GM18867 (cell line): ENCODE data around the gene KLK10.

ENCODE experiments used
- ATAC-seq: cut with Tn5 transposase; IDR thresholded peaks from one replicate; pipeline ENCODE4 v1.9.1; 2021; ENCODE audit warnings: mild to moderate bottlenecking, moderate library complexity; ENCODE audit not compliant: unreplicated experiment

KLK10 gene

DNA sequence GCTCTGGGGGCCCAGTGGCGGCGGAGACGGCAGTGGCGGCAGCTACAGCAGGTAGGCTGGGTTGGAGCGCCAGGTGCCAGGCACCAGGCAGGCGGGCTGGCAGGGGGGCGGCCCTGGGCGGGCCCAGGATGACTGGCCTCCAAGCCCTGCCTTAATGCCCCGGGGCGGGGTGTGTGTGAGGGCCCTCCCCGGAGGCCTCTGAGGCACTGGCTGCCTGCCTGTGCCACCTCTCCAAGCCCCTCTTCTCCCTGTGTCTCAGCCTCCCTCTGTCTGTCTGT, 7.0 kb upstream of the KLK10 start, which contains the start of gene KLK11:
TSS of gene KLK11 (minus strand) at position 63 of the 278 bp plus-strand sequence. CDS start 985 bp downstream, outside the sequence.
- ATAC-seq = no peak

DNA sequence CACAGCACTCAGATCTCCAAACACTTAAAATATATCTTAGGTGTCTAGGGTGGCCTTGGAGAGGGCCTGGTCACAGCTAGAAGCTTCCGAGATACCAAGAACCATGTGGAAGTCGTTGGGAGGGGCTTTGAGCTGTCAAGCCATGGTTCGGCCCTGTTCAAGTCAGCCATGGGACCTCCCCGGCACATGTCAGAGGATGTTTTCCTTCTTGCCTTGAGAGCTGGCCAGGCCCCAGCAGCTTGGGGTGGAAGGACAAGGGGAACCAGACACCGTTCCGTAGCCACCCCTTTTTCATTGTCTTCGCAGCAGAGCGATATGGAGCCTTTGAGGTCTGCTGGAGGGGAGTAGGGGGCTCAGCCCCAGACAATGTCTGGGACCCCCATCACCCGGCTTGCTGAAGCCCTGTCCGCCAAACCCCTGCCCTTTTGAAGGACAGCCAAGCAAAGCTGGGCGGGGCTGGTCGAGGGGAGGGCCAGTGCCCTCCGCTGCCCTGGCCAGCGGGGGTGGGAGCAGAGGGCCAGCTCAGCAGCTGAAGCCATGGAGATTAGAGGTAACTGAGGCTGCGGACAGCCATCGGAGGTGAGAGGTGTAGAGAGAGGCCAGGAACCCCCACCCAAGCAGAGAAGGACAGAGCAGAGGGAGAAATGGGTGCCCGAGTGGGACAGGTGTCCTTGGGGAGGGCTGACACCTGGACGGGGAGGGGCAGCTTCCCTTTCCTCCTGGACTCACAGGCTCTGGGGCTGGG, 6.5 kb upstream of the KLK10 start:
- ATAC-seq = no peak

DNA sequence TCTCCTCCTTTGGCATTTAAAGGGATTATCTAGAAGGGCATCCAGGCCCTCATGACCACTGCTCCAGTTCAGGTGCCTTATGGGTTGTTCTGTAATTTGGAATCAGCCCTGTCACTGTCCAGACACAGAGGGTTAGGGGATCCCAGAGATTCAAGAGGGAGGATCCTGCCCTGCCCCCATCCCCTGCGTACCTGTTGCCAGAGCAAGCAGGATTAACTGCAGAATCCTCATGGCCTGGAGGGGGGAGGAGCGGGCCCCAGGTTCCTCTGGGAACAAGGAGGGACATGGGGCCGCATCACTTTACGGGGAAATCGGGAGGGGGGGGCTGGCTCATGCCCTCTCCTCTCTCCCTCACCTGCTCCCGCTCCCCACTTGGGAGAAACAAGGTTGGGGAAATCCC, 5.9 kb upstream of the KLK10 start:
- ATAC-seq = no peak

DNA sequence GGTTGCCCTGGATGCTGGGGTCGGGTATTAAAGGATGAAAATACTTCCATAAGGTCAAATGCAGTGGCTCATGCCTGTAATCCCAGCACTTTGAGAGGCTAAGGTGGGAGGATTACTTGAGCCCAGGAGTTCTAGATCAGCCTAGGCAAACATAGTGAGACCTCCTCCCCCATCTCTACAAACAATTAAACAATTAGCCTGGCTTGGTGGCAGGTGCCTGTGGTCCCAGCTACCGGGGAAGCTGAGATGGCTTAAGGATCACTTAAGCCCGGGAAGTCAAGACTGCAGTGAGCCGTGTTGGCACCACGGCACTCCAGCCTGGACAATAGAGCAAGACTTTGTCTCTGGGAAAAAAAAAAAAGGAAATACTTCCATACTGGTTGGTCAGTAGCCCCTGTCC, 5.4 kb upstream of the KLK10 start:
- ATAC-seq = no peak

DNA sequence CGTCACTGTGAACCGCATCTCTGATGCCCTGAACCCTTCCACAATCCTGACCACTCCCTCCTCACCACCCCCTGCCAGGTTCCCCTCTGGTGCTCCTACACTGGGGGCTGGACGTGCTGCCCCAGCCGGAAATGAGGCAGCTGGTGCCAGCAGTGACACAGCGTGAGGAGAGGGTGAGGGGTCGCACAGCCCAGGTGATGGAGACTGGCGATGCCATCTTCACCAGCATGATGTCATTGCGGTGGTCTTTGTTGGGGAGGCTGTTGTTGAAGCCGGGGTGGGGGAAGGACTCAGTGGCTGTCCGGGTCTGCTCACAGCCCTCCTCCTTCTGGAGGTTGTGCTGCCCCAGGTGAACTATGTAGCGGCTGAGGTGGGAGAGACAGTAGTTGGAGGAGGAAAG, 4.4 kb upstream of the KLK10 start:
- no peak for ATAC-seq

DNA sequence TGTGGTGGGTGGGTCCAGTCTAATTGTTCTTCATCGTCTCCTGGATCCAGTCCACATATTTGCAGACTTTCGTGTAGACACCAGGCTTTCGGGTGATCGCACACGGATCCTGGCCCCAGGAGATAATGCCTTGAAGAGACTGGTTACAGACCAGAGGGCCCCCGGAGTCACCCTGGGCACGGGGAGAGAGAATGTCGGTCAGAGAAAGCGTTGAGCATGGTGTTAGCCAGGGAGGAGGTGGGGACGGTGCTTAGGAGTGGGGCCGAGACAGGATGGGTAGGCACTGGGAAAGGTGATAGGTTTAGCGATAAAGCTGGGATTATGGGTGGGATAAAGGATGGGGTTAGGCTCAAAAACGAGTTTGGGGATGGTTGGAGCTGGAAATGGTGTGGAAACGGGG, 3.0 kb upstream of the KLK10 start:
- no peak for ATAC-seq

DNA sequence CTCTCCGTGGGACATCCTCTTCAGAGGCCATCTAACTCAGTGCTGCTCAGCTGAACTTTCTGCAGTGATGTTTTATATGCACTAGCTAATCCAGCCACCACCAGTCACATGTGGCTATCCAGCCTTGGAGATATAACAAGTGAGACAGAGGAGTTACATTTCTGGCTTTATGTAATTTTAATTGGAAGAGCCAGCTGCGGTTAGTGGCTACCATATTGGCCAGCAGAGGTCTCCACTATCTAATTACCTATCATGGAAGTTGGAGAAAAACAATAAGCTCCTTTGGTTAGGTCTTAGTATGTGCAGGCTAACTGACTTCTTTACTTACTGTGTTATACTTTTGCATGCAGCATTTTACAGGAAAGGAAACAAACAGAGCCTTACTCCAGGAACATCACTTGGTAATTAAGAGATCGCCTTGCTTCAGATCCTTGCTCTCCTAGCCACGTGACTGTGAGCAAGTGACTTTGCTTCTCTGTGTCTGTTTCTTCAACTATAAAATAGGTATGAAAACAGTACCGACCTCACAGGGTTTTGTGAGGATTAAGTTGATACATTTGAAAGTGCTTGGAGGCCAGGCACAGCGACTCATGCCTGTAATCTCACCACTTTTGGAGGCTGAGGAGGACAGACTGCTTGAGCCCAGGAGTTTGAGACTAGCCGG, 1.6 kb upstream of the KLK10 start:
- ATAC-seq = no peak

DNA sequence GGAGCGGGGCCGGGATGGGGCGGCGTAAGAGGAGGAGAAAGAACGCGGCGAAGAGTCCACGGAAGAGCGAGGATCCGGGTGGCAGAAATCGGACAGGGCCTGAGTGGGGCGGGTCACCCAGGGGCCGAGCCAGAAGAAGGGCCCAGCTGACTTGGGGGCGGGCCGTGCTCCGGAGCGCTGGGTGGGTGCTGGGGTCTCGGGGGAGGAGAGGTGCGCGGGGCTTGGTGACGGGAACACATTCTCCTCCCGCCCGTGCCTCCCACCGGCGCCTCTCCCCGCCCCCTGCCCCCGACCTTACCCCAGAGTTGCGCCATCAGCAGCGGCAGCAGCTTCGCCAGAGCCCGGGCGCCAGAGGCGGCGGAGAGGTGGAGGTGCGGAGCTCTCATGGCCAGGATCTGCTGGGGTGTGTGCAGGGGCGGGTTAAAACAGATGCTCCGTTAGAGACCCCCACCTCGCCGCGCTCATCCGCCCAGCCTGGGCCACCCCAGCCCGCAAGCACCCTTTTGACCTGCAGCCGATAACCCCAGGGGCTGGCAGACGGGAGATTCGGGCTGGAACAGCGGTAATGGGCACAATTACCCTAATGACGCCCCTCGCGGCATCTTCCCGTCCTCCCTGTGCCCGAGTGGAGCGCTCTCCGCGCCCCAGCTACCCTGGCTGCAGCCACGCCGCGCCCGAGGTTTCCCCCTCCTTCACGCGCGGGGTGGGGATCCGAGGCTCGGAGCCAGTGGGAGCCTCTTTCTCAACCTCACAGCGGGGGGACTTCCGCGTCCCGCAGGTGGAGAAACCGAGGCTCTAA, 565 bp downstream of the KLK10 start:
- ATAC-seq = no peak

DNA sequence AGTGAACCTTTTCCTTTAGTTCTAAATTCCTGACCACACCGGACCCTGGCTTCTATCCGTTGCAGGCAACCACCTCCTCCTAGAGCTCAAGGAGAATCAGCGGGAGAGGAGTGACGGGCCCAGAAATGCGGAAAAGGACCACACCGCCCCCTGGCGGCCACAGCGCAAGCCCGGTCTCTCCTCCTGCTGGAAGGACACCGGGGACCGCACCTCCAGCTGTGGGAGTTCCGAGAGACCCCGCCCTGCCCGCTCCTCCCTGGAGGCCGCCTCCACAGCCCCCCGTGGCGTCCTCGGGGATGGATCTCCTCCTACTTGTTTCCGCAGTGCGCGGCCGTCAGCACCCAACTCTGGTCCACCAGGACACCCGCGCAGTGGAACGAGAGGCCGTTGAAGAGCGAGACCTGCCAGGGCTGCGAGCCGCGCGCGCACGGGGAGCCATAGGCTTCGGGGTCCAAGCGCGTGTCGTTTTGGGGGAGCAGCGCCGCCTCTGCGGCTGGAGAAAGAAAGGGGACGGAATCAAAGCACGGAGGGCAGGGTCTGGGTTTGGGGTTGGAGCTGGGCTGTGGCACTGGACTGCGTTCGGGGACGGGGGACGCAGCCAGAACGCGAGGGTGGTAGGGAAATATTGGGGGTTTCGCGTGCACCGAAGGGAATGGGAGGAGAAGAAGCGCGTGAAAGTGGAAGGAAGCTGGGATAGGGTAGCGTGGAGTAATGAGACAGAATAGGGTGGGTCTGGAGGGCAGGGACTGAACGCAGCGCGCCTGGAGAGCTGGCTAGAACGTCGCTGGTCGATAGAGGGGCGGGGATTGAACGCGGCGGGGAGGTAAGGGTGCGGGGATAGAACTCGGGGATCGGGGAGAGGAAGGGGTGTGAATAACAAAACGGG, 2.5 kb downstream of the KLK10 start:
- ATAC-seq = no peak

DNA sequence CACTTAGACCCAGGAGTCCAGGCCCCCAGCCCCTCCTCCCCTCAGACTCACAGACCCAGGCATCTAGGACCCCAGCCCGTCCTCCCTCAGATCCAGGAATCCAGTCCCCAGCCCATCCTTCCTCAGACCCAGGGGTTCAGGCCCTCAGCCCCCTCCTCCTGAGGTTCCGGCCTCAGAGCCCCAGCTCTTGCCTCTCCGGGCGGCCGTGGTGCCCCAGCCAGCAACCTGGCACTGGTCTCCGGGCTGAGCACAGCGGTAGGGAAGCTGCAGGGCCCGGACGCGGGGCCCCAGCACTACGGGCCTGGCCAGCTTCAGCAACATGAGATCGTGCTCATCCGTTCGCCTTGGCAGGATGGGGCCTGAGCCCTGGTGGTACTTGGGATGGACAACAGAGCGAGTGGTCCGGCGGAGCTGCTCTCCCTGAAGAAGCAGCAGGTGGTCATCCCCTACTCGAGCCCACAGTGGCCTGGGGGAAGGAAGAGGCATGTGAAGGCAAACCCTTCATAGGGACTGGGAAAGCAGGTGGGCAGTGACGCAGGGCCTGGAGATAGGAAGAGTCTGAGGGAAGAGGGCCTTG, 3.7 kb downstream of the KLK10 start:
- ATAC-seq = no peak

DNA sequence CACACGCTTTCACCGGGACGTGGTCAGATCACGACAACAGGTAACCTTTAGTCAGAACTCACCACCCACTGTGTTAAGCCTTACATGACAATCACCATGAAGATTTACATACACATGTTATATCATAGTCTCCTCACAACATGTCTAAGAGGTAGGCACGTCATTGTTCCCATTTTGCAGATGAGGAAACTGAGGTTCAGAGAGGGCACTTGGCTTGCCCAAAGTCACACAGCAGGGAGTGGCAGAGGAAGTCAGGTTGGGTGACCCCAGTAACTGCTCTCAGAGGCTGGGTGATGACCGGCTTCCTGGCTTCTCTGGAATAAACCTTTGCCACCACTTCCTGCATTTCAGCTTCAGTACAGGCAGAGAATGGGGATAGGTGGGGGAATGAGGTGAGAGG, 5.3 kb downstream of the KLK10 start:
- no peak for ATAC-seq

DNA sequence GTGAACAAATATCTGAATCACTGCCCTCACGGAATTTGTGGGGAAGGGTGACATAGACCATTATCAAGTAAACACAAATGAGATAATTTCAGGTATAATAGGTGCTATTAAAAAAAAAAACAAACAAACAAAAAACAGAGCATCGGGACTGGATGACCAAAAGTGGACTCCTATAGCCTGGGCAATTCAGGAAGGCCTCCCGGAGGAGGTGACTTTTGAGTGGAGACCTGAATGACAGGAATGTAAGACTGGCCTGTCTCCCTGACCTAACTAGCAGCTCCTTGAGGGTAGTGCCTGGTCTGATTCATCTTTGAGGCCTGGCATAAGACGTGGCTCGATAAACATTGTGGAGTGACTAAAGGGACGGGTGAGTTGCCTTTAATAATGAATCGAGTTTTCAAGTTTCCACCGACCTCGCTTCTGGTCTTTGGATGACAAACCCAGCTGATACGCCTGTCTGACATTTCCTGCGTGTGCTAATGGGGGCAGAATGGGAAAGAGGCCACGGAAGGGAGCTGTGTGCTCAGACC, 6.8 kb downstream of the KLK10 start:
- ATAC-seq = no peak

DNA sequence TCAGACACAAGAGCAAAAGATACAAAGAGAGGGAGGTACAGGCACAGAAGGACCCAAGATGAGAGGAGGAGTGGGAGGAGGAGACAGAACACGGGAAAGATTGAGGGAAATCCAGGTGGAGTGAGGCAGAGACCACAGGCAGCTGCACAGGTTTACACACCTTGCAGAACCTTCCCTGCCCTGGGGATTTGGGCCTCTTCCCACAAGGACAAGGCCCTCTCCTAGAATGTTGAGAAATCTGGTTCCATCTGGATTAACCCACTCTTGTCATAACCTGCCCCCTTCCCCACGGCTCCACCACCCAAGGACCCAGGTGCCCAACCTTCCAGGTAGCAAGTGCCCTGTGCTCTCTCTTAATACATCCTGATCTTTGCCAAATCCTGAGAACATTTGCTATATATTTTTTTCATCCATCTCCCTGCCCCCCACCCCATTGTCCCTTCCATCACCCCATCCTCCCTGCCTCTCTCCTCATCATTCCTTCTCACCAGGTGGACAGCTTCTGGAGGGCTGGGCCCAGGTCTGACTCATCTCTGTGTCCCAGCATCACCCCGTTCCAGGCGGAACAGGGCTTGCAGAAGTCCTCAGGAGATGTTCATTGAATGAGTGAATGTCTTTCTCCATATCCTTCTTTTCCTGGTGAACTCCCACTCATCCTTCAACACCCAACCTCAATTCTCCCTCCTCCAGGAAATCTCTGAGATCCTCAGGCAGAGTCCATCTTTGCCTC, 9.3 kb downstream of the KLK10 start:
- ATAC-seq = no peak

DNA sequence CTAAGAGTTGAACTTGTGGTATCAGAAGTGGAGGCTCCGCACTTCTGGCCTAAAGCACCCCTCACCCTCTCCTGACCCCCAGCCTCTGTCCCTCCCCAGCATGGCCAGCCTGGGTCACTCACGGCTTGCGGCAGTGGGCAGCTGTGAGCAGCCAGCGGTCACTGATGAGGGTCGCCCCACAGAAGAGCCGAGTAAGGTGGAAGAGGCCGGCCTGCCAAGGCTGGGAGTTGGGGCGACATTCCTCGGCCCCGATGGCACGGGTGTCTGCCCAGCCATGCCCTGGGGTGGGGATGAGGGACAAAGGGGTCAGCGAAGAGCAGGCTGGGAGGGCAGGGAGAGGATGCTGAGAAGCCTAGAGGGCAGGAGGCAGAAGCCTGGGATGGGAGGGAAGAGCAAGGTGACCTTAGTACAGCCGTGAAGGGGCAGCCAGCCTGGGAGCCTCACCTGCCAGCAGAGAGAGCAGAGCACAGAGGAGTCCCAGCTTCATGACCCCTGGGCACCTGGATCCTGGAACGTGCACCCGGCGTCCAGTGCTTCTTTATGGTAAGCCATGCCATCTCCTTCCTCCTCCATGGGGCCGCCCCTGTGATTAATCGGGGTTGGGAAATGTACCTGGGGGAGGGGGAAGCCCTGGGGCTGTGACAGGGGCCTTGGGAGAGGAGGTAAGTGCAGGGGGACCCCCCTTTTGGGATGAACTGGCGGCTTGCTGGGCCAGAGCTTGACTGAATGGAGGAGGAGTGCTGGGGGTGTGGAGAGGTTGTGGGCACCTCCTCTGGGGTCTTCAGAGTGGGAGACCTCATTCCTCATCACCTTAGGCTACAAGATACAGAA, 10.2 kb downstream of the KLK10 start:
- ATAC-seq = no peak

DNA sequence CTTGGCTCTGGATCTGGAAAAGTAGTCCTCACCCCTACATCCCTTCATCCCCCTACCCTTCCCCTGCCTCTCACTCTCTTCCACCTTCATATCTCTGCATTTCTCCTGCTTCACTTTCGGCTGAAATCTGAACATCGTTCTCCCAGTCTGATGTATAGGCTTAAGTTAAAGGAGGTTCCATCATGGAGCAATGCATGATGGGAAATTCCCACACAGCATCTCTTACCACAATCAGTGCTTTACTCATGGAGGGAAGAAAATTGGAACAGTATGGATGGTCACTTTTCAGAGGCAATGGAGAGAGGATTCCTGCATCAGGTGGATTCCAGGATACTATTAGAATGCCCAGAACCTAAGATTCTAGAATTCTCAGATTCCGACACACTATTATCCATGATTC, 12.0 kb downstream of the KLK10 start:
- no peak for ATAC-seq

DNA sequence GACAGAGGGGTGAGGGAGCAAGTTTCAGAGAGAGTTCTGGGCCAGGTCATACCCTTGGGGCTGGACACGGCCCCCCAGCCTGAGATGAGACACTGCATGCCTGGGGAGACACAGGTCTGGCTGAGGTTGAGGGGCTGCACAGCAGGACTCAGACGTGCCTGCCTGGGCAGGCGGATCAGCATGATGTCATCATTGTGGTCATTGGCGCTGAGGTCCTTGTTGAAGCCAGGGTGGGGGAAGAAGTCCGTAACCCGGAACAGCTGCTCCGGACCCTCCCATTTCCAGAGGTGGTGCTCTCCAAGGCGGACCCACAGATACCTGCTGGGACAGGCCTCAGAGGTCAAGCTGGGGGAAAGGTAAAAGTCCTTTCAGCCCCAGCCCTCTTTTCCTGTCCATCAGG, 13.1 kb downstream of the KLK10 start:
- ATAC-seq = no peak

DNA sequence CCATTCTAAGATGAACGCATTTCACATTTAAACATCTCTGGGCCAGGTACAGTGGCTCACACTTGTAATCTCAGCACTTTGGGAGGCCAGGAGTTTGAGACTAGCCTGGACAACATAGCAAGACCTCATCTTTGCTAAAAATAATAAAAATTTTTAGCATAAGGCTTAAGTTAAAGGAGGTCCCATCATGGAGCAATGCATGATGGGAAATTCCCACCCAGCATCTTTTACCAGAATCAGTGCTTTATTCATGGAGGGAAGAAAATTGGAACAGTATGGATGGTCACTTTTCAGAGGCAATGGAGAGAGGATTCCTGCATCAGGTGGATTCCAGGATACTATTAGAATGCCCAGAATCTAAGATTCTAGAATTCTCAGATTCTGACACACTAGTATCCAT, 14.3 kb downstream of the KLK10 start:
- ATAC-seq = no peak

DNA sequence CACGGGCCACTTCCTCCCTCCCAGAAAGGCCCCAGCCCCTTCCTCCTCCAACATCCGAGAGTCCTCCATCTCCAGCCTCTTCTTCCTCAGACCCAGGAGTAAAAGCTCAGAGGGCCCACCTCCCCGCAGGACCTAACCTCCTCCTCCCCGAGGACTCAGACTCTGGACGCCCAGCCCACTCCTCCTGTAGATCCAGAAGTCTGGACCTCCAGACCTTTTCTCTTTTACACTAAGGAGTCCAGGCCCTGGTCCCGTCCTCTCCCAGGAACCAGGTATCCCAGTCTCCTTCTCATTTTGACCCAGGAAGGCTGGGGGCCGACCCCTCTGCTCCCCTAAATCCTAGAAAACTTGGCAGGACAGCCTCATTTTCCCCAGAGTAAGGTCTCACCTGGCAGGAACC, 16.2 kb downstream of the KLK10 start:
- ATAC-seq = no peak
